NB4 (cell line): Measurements from ENCODE around the gene ACACA.

ENCODE experiments used
- DNase-seq: peaks from one replicate; pipeline ENCODE4 v3.0.0; 2010; ENCODE audit warnings: low read depth
- H3K4me3 ChIP-seq: one replicate; pipeline ENCODE4 v1.5.1; 2011; ENCODE audit warnings: mild to moderate bottlenecking, low read depth, low read length, moderate library complexity
- CTCF ChIP-seq: IDR thresholded peaks from one replicate; pipeline ENCODE4 v1.5.1; 2012; ENCODE audit warnings: low read depth, low read length
- MAX ChIP-seq: IDR thresholded peaks from 2 replicates; pipeline ENCODE4 v1.6.1; 2011; ENCODE audit warnings: low read depth, low read length
- MYC ChIP-seq: IDR thresholded peaks from 2 replicates; pipeline ENCODE4 v1.6.1; 2011; ENCODE audit warnings: low read depth, low read length
- POLR2A ChIP-seq: IDR thresholded peaks from 2 replicates; pipeline ENCODE4 v1.6.1; 2011; ENCODE audit warnings: mild to moderate bottlenecking; ENCODE audit not compliant: insufficient read length; ENCODE audit errors: extremely low read depth

The ACACA gene

GRCh38 chr17:37234106-37234505 lies 172.5 kb downstream of the ACACA start:
- DNase-seq: no peak
- H3K4me3 ChIP-seq: no peak overlapping the region
- TF ChIP-seq CTCF: no peak
- TF ChIP-seq MAX: no peak
- TF ChIP-seq POLR2A: no peak
- TF ChIP-seq MYC: no peak

GRCh38 chr17:37233036-37233435 lies 173.6 kb downstream of the ACACA start:
- H3K4me3 ChIP-seq: no peak overlapping the region
- no peak for DNase-seq
- TF ChIP-seq CTCF: no peak
- no peak for TF ChIP-seq MAX
- TF ChIP-seq MYC: no peak

- TF ChIP-seq POLR2A (no peak), MAX (no peak), CTCF (no peak), MYC (no peak)
These were observed 174.7 kb downstream of the ACACA start for GRCh38 chr17:37231887-37232286.

GRCh38 chr17:37230633-37231032 lies 176.0 kb downstream of the ACACA start:
- H3K4me3 ChIP-seq: no peak overlapping the region
- no peak for TF ChIP-seq MYC
- TF ChIP-seq POLR2A: no peak
- TF ChIP-seq MAX: no peak
- TF ChIP-seq CTCF: no peak
- no peak for DNase-seq

More at GRCh38 chr17:37231887-37232286, 174.7 kb downstream of the ACACA start:
- no peak overlapping the region for H3K4me3 ChIP-seq
- DNase-seq: no peak

- no peak for DNase-seq
- H3K4me3 ChIP-seq: no peak overlapping the region
- TF ChIP-seq CTCF (no peak), MAX (no peak), MYC (no peak), POLR2A (no peak)
These were observed 181.2 kb downstream of the ACACA start for GRCh38 chr17:37225465-37225864.

GRCh38 chr17:37221865-37222264 lies 184.8 kb downstream of the ACACA start:
- TF ChIP-seq MYC (no peak), MAX (no peak), POLR2A (no peak), CTCF (no peak)

More at GRCh38 chr17:37221865-37222264, 184.8 kb downstream of the ACACA start:
- no peak overlapping the region for H3K4me3 ChIP-seq
- no peak for DNase-seq
